ENCODE results near the gene KDM2A.

Gene KDM2A

GRCh38 chr11:67082071-67082791 lies 36.8 kb upstream of the KDM2A start:
- DNase-seq (ENCODE audit: low read depth): no peak

GRCh38 chr11:67083786-67084366 lies 35.2 kb upstream of the KDM2A start:
- no peak for DNase-seq (ENCODE audit: low read depth)
- H3K4me3 ChIP-seq (ENCODE audit: low read depth, low read length): no peak overlapping the region
- TF ChIP-seq CTCF (IDR thresholded peaks at IDR 0.05; ENCODE audit: low read depth, low read length, missing control alignments): no peak

More at GRCh38 chr11:67082071-67082791, 36.8 kb upstream of the KDM2A start:
- no peak overlapping the region for H3K4me3 ChIP-seq (ENCODE audit: low read depth, low read length)
- TF ChIP-seq CTCF (IDR thresholded peaks at IDR 0.05; ENCODE audit: low read depth, low read length, missing control alignments): peak; percentile 24

GRCh38 chr11:67085617-67086016 lies 33.4 kb upstream of the KDM2A start:
- H3K4me3 ChIP-seq (ENCODE audit: low read depth, low read length): no peak overlapping the region
- no peak for DNase-seq (ENCODE audit: low read depth)
- TF ChIP-seq CTCF (IDR thresholded peaks at IDR 0.05; ENCODE audit: low read depth, low read length, missing control alignments): no peak

- TF ChIP-seq CTCF (IDR thresholded peaks at IDR 0.05; ENCODE audit: low read depth, low read length, missing control alignments): no peak
- DNase-seq (ENCODE audit: low read depth): no peak
Measured at GRCh38 chr11:67090717-67091116, 28.3 kb upstream of the KDM2A start.

GRCh38 chr11:67095214-67095507 lies 23.9 kb upstream of the KDM2A start:
- TF ChIP-seq CTCF (IDR thresholded peaks at IDR 0.05; ENCODE audit: low read depth, low read length, missing control alignments): no peak
- no peak for DNase-seq (ENCODE audit: low read depth)
- H3K4me3 ChIP-seq (ENCODE audit: low read depth, low read length): no peak overlapping the region

More at GRCh38 chr11:67090717-67091116, 28.3 kb upstream of the KDM2A start:
- no peak overlapping the region for H3K4me3 ChIP-seq (ENCODE audit: low read depth, low read length)

- no peak for DNase-seq (ENCODE audit: low read depth)
- TF ChIP-seq CTCF (IDR thresholded peaks at IDR 0.05; ENCODE audit: low read depth, low read length, missing control alignments): no peak
- H3K4me3 ChIP-seq (ENCODE audit: low read depth, low read length): no peak overlapping the region
Measured at GRCh38 chr11:67098799-67099429, 20.1 kb upstream of the KDM2A start.

Measured in GM12864 (cell line).